HEK293 (cell line): Measurements from ENCODE around the gene HIRIP3.
A peak's percentile ranks its signal among the peaks of the same experiment; 100 is the strongest.

Source experiments
- ATF2 ChIP-seq: fragments of 450-650 bp; formaldehyde crosslinking; IDR thresholded peaks from 2 replicates; pipeline ENCODE4 v1.5.1; 2016; ENCODE audit warnings: missing biosample characterization, missing genetic modification characterization, low read depth
- YY1 ChIP-seq: fragments of 450-650 bp; formaldehyde crosslinking; IDR thresholded peaks from 2 replicates; pipeline ENCODE4 v1.5.1; 2018; ENCODE audit warnings: missing biosample characterization, missing genetic modification characterization
- ZBTB21 ChIP-seq: fragments of 450-650 bp; formaldehyde crosslinking; IDR thresholded peaks from 2 replicates; pipeline ENCODE4 v1.5.1; 2017; ENCODE audit warnings: missing biosample characterization, missing genetic modification characterization
- ZBTB8A ChIP-seq: fragments of 450-650 bp; formaldehyde crosslinking; IDR thresholded peaks from 2 replicates; pipeline ENCODE4 v1.5.1; 2016; ENCODE audit warnings: missing biosample characterization, missing genetic modification characterization
- ZFP41 ChIP-seq: fragments of 450-650 bp; formaldehyde crosslinking; IDR thresholded peaks from 2 replicates; pipeline ENCODE4 v1.5.1; 2016; ENCODE audit warnings: missing biosample characterization, missing genetic modification characterization, borderline replicate concordance
- ZNF366 ChIP-seq: fragments of 450-650 bp; formaldehyde crosslinking; conservative IDR thresholded peaks from 2 replicates; pipeline ENCODE4 v1.5.1; 2016; ENCODE audit warnings: missing biosample characterization, missing genetic modification characterization
- ZNF660 ChIP-seq: fragments of 450-650 bp; IDR thresholded peaks from 2 replicates; pipeline ENCODE4 v1.5.1; 2018; ENCODE audit warnings: missing biosample characterization, mild to moderate bottlenecking, missing genetic modification characterization
- ZSCAN16 ChIP-seq: fragments of 450-650 bp; formaldehyde crosslinking; IDR thresholded peaks from 2 replicates; pipeline ENCODE4 v1.5.1; 2016; ENCODE audit warnings: missing biosample characterization, missing genetic modification characterization
- TF ChIP-seq, protein P1 (sequence below): fragments of 450-650 bp; formaldehyde crosslinking; IDR thresholded peaks from 2 replicates; pipeline ENCODE4 v1.5.1; 2016; ENCODE audit warnings: missing biosample characterization, missing genetic modification characterization

DNA sequence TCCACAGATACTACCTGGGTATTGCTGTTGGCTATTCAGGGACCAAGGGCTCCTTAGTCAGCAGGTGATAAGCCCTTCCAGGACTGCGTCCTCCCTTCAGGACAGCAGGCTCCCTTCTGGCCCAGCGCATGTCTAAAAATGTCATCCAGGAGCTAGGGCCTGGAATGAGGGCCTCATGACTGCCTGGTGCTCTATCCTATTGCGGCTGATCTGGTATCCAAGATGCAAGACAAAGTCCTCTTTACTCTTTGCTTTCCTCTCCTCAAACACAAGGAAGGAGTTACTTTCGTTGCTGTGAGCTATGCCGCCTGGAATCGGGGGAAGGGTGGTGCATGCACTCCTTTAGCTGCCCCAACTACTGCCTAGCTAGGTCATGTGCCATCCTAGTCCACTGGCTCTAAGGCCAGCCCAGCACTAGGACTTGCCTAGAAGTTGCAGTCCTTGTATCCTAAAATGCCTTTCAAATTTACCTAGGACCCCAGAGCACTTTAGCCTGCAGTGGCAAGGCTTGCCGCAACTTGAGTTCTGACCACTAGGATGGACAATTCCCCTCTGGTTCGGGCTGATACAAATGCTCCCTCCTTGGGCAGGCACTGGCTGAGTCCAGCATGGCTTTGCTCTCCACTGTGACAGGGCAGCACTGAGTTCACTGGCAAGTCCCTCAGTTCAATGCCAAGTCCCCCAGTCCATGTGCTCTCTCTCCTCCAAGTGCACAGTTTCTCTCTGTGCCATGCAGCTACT lies 43.6 kb downstream of the HIRIP3 start:
- TF ChIP-seq YY1 (tag by site-specific recombination) (no peak), ZFP41 (tag by site-specific recombination) (no peak), ATF2 (tag by site-specific recombination) (no peak), ZNF366 (tag by site-specific recombination) (no peak), ZBTB8A (tag by site-specific recombination) (no peak), ZNF660 (tag by site-specific recombination) (no peak), ZBTB21 (tag by site-specific recombination) (no peak), ZSCAN16 (tag by site-specific recombination) (no peak)
- TF ChIP-seq, protein P1, sequence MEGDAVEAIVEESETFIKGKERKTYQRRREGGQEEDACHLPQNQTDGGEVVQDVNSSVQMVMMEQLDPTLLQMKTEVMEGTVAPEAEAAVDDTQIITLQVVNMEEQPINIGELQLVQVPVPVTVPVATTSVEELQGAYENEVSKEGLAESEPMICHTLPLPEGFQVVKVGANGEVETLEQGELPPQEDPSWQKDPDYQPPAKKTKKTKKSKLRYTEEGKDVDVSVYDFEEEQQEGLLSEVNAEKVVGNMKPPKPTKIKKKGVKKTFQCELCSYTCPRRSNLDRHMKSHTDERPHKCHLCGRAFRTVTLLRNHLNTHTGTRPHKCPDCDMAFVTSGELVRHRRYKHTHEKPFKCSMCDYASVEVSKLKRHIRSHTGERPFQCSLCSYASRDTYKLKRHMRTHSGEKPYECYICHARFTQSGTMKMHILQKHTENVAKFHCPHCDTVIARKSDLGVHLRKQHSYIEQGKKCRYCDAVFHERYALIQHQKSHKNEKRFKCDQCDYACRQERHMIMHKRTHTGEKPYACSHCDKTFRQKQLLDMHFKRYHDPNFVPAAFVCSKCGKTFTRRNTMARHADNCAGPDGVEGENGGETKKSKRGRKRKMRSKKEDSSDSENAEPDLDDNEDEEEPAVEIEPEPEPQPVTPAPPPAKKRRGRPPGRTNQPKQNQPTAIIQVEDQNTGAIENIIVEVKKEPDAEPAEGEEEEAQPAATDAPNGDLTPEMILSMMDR (tag by site-specific recombination) = 0 out of 2 replicates have a peak, but pooled peaks have one; percentile 9
